Fibroblast of villous mesenchyme (primary cell): ENCODE measurements around the gene GALNT10. TPM values are rescaled to one million over a fixed set of nuclear protein-coding genes. Genes with fewer than 3 reads are reported as not detected.

Source experiments
- DNase-seq: peaks from one replicate; pipeline ENCODE4 v3.0.0-alpha.2; 2010; ENCODE audit warnings: low read depth
- H3K4me3 ChIP-seq: 2 replicates; pipeline ENCODE4 v1.5.1; 2011; ENCODE audit warnings: low read depth, mild to moderate bottlenecking, low read length
- CTCF ChIP-seq: IDR thresholded peaks from 2 replicates; pipeline ENCODE4 v1.5.1; 2012; ENCODE audit warnings: low read depth, mild to moderate bottlenecking, low read length; ENCODE audit not compliant: insufficient read depth
- total RNA-seq: library from RNA; depleted of rRNA; stranded (reverse); fragments of >200 nt; gene quantifications from 2 replicates; pipeline ENCODE4 v1.2.3, GENCODE V29; 2012

The GALNT10 gene
- total RNA-seq, 1 donor: 40.6 TPM

- H3K4me3 ChIP-seq: no peak overlapping the region
- no peak for DNase-seq
- TF ChIP-seq CTCF: no peak
Observed at GRCh38 chr5:154165886-154166285, 24.6 kb upstream of the GALNT10 start.

- no peak overlapping the region for H3K4me3 ChIP-seq
- DNase-seq: no peak
- TF ChIP-seq CTCF: no peak
Observed at GRCh38 chr5:154166901-154167791, 23.4 kb upstream of the GALNT10 start.

- no peak overlapping the region for H3K4me3 ChIP-seq
- no peak for DNase-seq
- no peak for TF ChIP-seq CTCF
Observed at GRCh38 chr5:154168395-154168794, 22.1 kb upstream of the GALNT10 start.

GRCh38 chr5:154172785-154173184 lies 17.7 kb upstream of the GALNT10 start:
- no peak for TF ChIP-seq CTCF
- DNase-seq: no peak
- no peak overlapping the region for H3K4me3 ChIP-seq

GRCh38 chr5:154174091-154174490 lies 16.4 kb upstream of the GALNT10 start:
- DNase-seq: no peak
- no peak overlapping the region for H3K4me3 ChIP-seq
- TF ChIP-seq CTCF: no peak

- DNase-seq: no peak
- no peak overlapping the region for H3K4me3 ChIP-seq
Observed at GRCh38 chr5:154176181-154176580, 14.4 kb upstream of the GALNT10 start.

More at GRCh38 chr5:154176181-154176580, 14.4 kb upstream of the GALNT10 start:
- TF ChIP-seq CTCF: no peak
